GM12873 (cell line): ENCODE results near the gene SPATA20.
A peak's percentile ranks its signal among the peaks of the same experiment; 100 is the strongest.

Experiments
- CTCF ChIP-seq: IDR thresholded peaks from 2 replicates; pipeline ENCODE4 v1.5.1; 2012; ENCODE audit warnings: low read depth, mild to moderate bottlenecking, moderate library complexity, low read length, control low read depth; ENCODE audit not compliant: insufficient read depth; ENCODE audit errors: missing control alignments

SPATA20 gene

GRCh38 chr17:50601823-50602375 lies 54.9 kb downstream of the SPATA20 start:
- TF ChIP-seq CTCF: no peak

GRCh38 chr17:50602836-50603235 lies 55.9 kb downstream of the SPATA20 start:
- no peak for TF ChIP-seq CTCF

GRCh38 chr17:50603340-50603739 lies 56.4 kb downstream of the SPATA20 start:
- peak; percentile 56 for TF ChIP-seq CTCF

GRCh38 chr17:50604513-50604912 lies 57.5 kb downstream of the SPATA20 start:
- no peak for TF ChIP-seq CTCF

GRCh38 chr17:50605429-50605828 lies 58.5 kb downstream of the SPATA20 start:
- no peak for TF ChIP-seq CTCF
